ENCODE results near the gene NKIRAS1.
"Not testable (repeated sequence)": the region's sequence is repeated elsewhere in the genome, so short reads cannot be mapped to it uniquely, and the experiment has no call there.

NKIRAS1 gene

GRCh38 chr3:23875113-23875725 is 41.6 kb downstream of the NKIRAS1 start:
- no peaks in the 10 kb centered on the region for H3K9me3 Mint-ChIP-seq
- no peaks in the 10 kb centered on the region for H3K4me1 Mint-ChIP-seq (ENCODE audit: low read depth)
- no peak overlapping the region for H3K4me3 Mint-ChIP-seq
- no peaks in the 10 kb centered on the region for H3K36me3 Mint-ChIP-seq (ENCODE audit: low read depth)
- no peak overlapping the region for H3K27ac Mint-ChIP-seq
- H3K27me3 Mint-ChIP-seq, result no peaks in the 10 kb centered on the region

- H3K27ac Mint-ChIP-seq, result no peak overlapping the region
- no peaks in the 10 kb centered on the region for H3K9me3 Mint-ChIP-seq
- no peaks in the 10 kb centered on the region for H3K4me1 Mint-ChIP-seq (ENCODE audit: low read depth)
- H3K4me3 Mint-ChIP-seq, result no peak overlapping the region
- no peaks in the 10 kb centered on the region for H3K27me3 Mint-ChIP-seq
- H3K36me3 Mint-ChIP-seq (ENCODE audit: low read depth), result no peaks in the 10 kb centered on the region
Measured at GRCh38 chr3:23874359-23875112, 42.3 kb downstream of the NKIRAS1 start.

- no peak overlapping the region for H3K27ac Mint-ChIP-seq
- no peaks in the 10 kb centered on the region for H3K4me1 Mint-ChIP-seq (ENCODE audit: low read depth)
Measured at GRCh38 chr3:23873941-23874340, 42.8 kb downstream of the NKIRAS1 start.

GRCh38 chr3:23872330-23872729 is 44.5 kb downstream of the NKIRAS1 start:
- H3K9me3 Mint-ChIP-seq, result no peaks in the 10 kb centered on the region
- no peaks in the 10 kb centered on the region for H3K36me3 Mint-ChIP-seq (ENCODE audit: low read depth)
- H3K27ac Mint-ChIP-seq, result no peak overlapping the region
- no peaks in the 10 kb centered on the region for H3K27me3 Mint-ChIP-seq
- no peaks in the 10 kb centered on the region for H3K4me1 Mint-ChIP-seq (ENCODE audit: low read depth)
- H3K4me3 Mint-ChIP-seq, result no peak overlapping the region

More at GRCh38 chr3:23873941-23874340, 42.8 kb downstream of the NKIRAS1 start:
- Mint-ChIP-seq H3K9me3 (no peaks in the 10 kb centered on the region), H3K36me3 (ENCODE audit: low read depth) (no peaks in the 10 kb centered on the region), H3K4me3 (no peak overlapping the region), H3K27me3 (no peaks in the 10 kb centered on the region)

GRCh38 chr3:23871361-23871760 is 45.4 kb downstream of the NKIRAS1 start:
- not testable (repeated sequence) for H3K36me3 Mint-ChIP-seq (ENCODE audit: low read depth); H3K9me3 Mint-ChIP-seq; H3K27me3 Mint-ChIP-seq; H3K27ac Mint-ChIP-seq; H3K4me1 Mint-ChIP-seq (ENCODE audit: low read depth); H3K4me3 Mint-ChIP-seq

- not testable (repeated sequence) for H3K4me3 Mint-ChIP-seq; H3K27ac Mint-ChIP-seq; H3K36me3 Mint-ChIP-seq (ENCODE audit: low read depth); H3K9me3 Mint-ChIP-seq; H3K4me1 Mint-ChIP-seq (ENCODE audit: low read depth); H3K27me3 Mint-ChIP-seq
Measured at GRCh38 chr3:23870663-23871043, 46.1 kb downstream of the NKIRAS1 start.

- no peaks in the 10 kb centered on the region for H3K36me3 Mint-ChIP-seq (ENCODE audit: low read depth)
- H3K27ac Mint-ChIP-seq, result no peak overlapping the region
- no peaks in the 10 kb centered on the region for H3K27me3 Mint-ChIP-seq
- no peaks in the 10 kb centered on the region for H3K9me3 Mint-ChIP-seq
- no peak overlapping the region for H3K4me3 Mint-ChIP-seq
- peaks cover 6% of the 10 kb centered on the region for H3K4me1 Mint-ChIP-seq (ENCODE audit: low read depth)
Measured at GRCh38 chr3:23869977-23870662, 46.7 kb downstream of the NKIRAS1 start.

GRCh38 chr3:23867838-23868237 is 49.0 kb downstream of the NKIRAS1 start:
- Mint-ChIP-seq H3K4me3 (no peak overlapping the region), H3K9me3 (no peaks in the 10 kb centered on the region), H3K4me1 (ENCODE audit: low read depth) (peaks cover 16% of the 10 kb centered on the region), H3K27ac (no peak overlapping the region), H3K36me3 (ENCODE audit: low read depth) (no peaks in the 10 kb centered on the region), H3K27me3 (no peaks in the 10 kb centered on the region)

- H3K4me3 Mint-ChIP-seq, result no peak overlapping the region
- no peak overlapping the region for H3K27ac Mint-ChIP-seq
- peaks cover 17% of the 10 kb centered on the region for H3K4me1 Mint-ChIP-seq (ENCODE audit: low read depth)
- H3K27me3 Mint-ChIP-seq, result no peaks in the 10 kb centered on the region
- no peaks in the 10 kb centered on the region for H3K9me3 Mint-ChIP-seq
- H3K36me3 Mint-ChIP-seq (ENCODE audit: low read depth), result peaks cover under 1% of the 10 kb centered on the region
Measured at GRCh38 chr3:23867400-23867799, 49.4 kb downstream of the NKIRAS1 start.

GRCh38 chr3:23865595-23866396 is 51.0 kb downstream of the NKIRAS1 start:
- H3K27me3 Mint-ChIP-seq, result no peaks in the 10 kb centered on the region
- no peak overlapping the region for H3K4me3 Mint-ChIP-seq
- H3K9me3 Mint-ChIP-seq, result no peaks in the 10 kb centered on the region
- no peak overlapping the region for H3K27ac Mint-ChIP-seq
- peaks cover 22% of the 10 kb centered on the region for H3K4me1 Mint-ChIP-seq (ENCODE audit: low read depth)
- H3K36me3 Mint-ChIP-seq (ENCODE audit: low read depth), result peaks cover 11% of the 10 kb centered on the region

- Mint-ChIP-seq H3K27ac (no peak overlapping the region), H3K36me3 (ENCODE audit: low read depth) (peaks cover 11% of the 10 kb centered on the region)
Measured at GRCh38 chr3:23864931-23865330, 51.9 kb downstream of the NKIRAS1 start.

GRCh38 chr3:23863060-23863459 is 53.7 kb downstream of the NKIRAS1 start:
- Mint-ChIP-seq H3K4me3 (no peak overlapping the region), H3K27me3 (no peaks in the 10 kb centered on the region), H3K27ac (no peak overlapping the region)

More at GRCh38 chr3:23864931-23865330, 51.9 kb downstream of the NKIRAS1 start:
- no peaks in the 10 kb centered on the region for H3K9me3 Mint-ChIP-seq
- peaks cover 26% of the 10 kb centered on the region for H3K4me1 Mint-ChIP-seq (ENCODE audit: low read depth)
- no peak overlapping the region for H3K4me3 Mint-ChIP-seq
- H3K27me3 Mint-ChIP-seq, result no peaks in the 10 kb centered on the region

GRCh38 chr3:23861689-23862088 is 55.1 kb downstream of the NKIRAS1 start:
- H3K27me3 Mint-ChIP-seq, result no peaks in the 10 kb centered on the region
- no peak overlapping the region for H3K4me3 Mint-ChIP-seq
- H3K9me3 Mint-ChIP-seq, result no peaks in the 10 kb centered on the region
- H3K4me1 Mint-ChIP-seq (ENCODE audit: low read depth), result peaks cover 55% of the 10 kb centered on the region
- peaks cover 15% of the 10 kb centered on the region for H3K36me3 Mint-ChIP-seq (ENCODE audit: low read depth)
- H3K27ac Mint-ChIP-seq, result no peak overlapping the region

More at GRCh38 chr3:23863060-23863459, 53.7 kb downstream of the NKIRAS1 start:
- H3K4me1 Mint-ChIP-seq (ENCODE audit: low read depth), result peaks cover 41% of the 10 kb centered on the region
- H3K9me3 Mint-ChIP-seq, result no peaks in the 10 kb centered on the region
- H3K36me3 Mint-ChIP-seq (ENCODE audit: low read depth), result peaks cover 11% of the 10 kb centered on the region

GRCh38 chr3:23859839-23860382 is 56.9 kb downstream of the NKIRAS1 start:
- Mint-ChIP-seq H3K27ac (no peak overlapping the region), H3K36me3 (ENCODE audit: low read depth) (peaks cover 15% of the 10 kb centered on the region), H3K27me3 (no peaks in the 10 kb centered on the region), H3K4me1 (ENCODE audit: low read depth) (peaks cover 56% of the 10 kb centered on the region), H3K9me3 (no peaks in the 10 kb centered on the region), H3K4me3 (no peak overlapping the region)

Measured in stimulated activated naive CD8-positive, alpha-beta T cell treated with anti-CD3 and anti-CD28 coated beads, Interleukin-15, Interleukin-2, amounts not matched to agents 100 ng/mL and 50 ng/mL, for 24 hours (primary cell).